Thoracic aorta (tissue), 2 donors: Measurements from ENCODE around the gene AMPH. TPM values are rescaled to one million over a fixed set of nuclear protein-coding genes. Genes with fewer than 3 reads are reported as not detected.

ENCODE experiments used
- ATAC-seq: fragments of 150-250 bp; one replicate; pipeline ENCODE4 v1.8.0; 2017; ENCODE audit warnings: low read depth; ENCODE audit not compliant: insufficient number of reproducible peaks, low FRiP score
- DNase-seq: peaks from one replicate; pipeline ENCODE4 v3.0.0-alpha.2; 2020; ENCODE audit warnings: low spot score
- H3K27ac ChIP-seq, 2 donors: fragments of 200-600 bp; sonication (generic); 1 replicate in 1 of 2; 2 replicates in 1 of 2; pipeline ENCODE4 v1.5.1; 2016; ENCODE audit warnings: mild to moderate bottlenecking in 2 of 2, moderate library complexity in 2 of 2
- H3K27me3 ChIP-seq: fragments of 200-600 bp; sonication (generic); replicated peaks from 2 replicates; pipeline ENCODE4 v1.6.0; 2016; ENCODE audit warnings: mild to moderate bottlenecking; ENCODE audit not compliant: insufficient read depth
- H3K36me3 ChIP-seq: fragments of 200-600 bp; sonication (generic); one replicate; pipeline ENCODE4 v1.5.1; 2016
- H3K4me1 ChIP-seq, 2 donors: fragments of 200-600 bp; sonication (generic); 1 replicate in 1 of 2; 2 replicates in 1 of 2; pipeline versions ENCODE4 v1.5.1 to v1.6.0; 2016; ENCODE audit warnings: low read depth in 2 of 2, mild to moderate bottlenecking in 1 of 2; ENCODE audit not compliant: control insufficient read depth in 1 of 2
- H3K4me3 ChIP-seq: fragments of 200-600 bp; sonication (generic); 2 replicates; pipeline ENCODE4 v1.5.1; 2016; ENCODE audit warnings: mild to moderate bottlenecking
- H3K9me3 ChIP-seq: fragments of 200-600 bp; sonication (generic); 2 replicates; pipeline ENCODE4 v1.5.1; 2016
- total RNA-seq, 2 donors: library from RNA; depleted of rRNA; stranded (reverse); fragments of >200 nt; gene quantifications; one replicate each; pipeline versions ENCODE4 v1.1.0 to v1.2.3, GENCODE V29; 2016
- TF ChIP-seq, protein P1 (sequence below): fragments of 200-600 bp; sonication (generic); IDR thresholded peaks from one replicate; pipeline ENCODE4 v1.5.1; 2019; ENCODE audit warnings: antibody characterized with exemption

Gene AMPH
- total RNA-seq, 2 donors from 2014 or later, result 5.3 to 5.9 TPM

GRCh38 chr7:38413784-38414183 lies 217.4 kb downstream of the AMPH start:
- Histone ChIP-seq H3K4me3 (no peak overlapping the region), H3K27ac (no peak overlapping the region), H3K27me3 (no peaks in the 10 kb centered on the region), H3K36me3 (no peaks in the 10 kb centered on the region), H3K4me1 (no peaks in the 10 kb centered on the region), H3K9me3 (no peaks in the 10 kb centered on the region)
- ATAC-seq, result no peak
- no peak for DNase-seq
- TF ChIP-seq, protein P1, sequence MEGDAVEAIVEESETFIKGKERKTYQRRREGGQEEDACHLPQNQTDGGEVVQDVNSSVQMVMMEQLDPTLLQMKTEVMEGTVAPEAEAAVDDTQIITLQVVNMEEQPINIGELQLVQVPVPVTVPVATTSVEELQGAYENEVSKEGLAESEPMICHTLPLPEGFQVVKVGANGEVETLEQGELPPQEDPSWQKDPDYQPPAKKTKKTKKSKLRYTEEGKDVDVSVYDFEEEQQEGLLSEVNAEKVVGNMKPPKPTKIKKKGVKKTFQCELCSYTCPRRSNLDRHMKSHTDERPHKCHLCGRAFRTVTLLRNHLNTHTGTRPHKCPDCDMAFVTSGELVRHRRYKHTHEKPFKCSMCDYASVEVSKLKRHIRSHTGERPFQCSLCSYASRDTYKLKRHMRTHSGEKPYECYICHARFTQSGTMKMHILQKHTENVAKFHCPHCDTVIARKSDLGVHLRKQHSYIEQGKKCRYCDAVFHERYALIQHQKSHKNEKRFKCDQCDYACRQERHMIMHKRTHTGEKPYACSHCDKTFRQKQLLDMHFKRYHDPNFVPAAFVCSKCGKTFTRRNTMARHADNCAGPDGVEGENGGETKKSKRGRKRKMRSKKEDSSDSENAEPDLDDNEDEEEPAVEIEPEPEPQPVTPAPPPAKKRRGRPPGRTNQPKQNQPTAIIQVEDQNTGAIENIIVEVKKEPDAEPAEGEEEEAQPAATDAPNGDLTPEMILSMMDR, result no peak

DNA sequence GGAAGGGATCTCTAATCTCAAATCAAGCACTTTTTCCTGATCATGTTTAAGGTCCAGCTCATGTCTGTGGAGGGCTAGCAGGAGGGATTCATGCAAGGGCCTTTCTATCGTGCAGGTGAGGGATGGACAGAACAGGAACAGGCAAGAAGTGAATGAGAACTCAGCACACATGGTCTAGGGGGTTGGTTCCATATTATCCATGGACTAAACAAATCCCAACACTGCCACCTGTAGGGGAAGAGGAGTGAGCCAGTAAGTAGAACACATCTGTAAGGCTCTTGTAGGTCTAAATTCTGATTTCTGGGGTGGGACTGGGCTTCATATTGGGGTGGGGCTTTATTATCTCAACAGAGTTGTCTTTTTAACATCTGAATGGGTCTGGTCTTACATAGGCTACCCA lies 219.8 kb downstream of the AMPH start:
- H3K4me3 ChIP-seq, result no peak overlapping the region
- DNase-seq (no peak), ATAC-seq (no peak)
- TF ChIP-seq, protein P1, result no peak
- H3K9me3 ChIP-seq, result no peaks in the 10 kb centered on the region
- no peaks in the 10 kb centered on the region for H3K36me3 ChIP-seq
- no peaks in the 10 kb centered on the region for H3K27me3 ChIP-seq
- H3K4me1 ChIP-seq, result no peaks in the 10 kb centered on the region
- H3K27ac ChIP-seq, result no peak overlapping the region

- H3K27me3 ChIP-seq, result no peaks in the 10 kb centered on the region
- DNase-seq (no peak), ATAC-seq (no peak)
- no peaks in the 10 kb centered on the region for H3K4me1 ChIP-seq
- H3K36me3 ChIP-seq, result no peaks in the 10 kb centered on the region
- no peak overlapping the region for H3K27ac ChIP-seq
- H3K4me3 ChIP-seq, result no peak overlapping the region
- TF ChIP-seq, protein P1, result no peak
- peaks cover 4% of the 10 kb centered on the region for H3K9me3 ChIP-seq
These were observed 221.1 kb downstream of the AMPH start for GRCh38 chr7:38410056-38410455.

DNA sequence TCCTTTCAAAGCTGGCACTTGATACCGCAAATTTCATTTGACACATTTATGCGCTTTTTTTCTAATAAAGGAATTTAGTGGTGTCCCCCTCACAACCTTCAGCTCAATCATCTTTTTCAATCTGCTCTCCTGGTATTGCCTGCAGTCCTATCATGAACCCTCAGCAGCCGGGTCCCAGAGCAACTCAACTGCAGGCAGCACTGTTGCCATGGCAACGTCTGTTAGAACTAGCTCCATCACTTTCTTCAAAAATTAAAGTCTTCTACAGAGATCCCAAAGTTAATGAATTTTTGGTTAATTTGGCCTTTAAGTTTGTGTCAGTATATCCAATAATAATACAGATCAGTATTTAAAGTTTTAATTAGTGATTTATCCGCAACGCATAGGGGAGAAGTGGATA lies 221.6 kb downstream of the AMPH start:
- Histone ChIP-seq H3K9me3 (peaks cover 6% of the 10 kb centered on the region), H3K36me3 (no peaks in the 10 kb centered on the region), H3K27me3 (no peaks in the 10 kb centered on the region), H3K27ac (no peak overlapping the region), H3K4me1 (no peaks in the 10 kb centered on the region), H3K4me3 (no peak overlapping the region)
- TF ChIP-seq, protein P1, result no peak
- ATAC-seq (no peak), DNase-seq (no peak)

DNA sequence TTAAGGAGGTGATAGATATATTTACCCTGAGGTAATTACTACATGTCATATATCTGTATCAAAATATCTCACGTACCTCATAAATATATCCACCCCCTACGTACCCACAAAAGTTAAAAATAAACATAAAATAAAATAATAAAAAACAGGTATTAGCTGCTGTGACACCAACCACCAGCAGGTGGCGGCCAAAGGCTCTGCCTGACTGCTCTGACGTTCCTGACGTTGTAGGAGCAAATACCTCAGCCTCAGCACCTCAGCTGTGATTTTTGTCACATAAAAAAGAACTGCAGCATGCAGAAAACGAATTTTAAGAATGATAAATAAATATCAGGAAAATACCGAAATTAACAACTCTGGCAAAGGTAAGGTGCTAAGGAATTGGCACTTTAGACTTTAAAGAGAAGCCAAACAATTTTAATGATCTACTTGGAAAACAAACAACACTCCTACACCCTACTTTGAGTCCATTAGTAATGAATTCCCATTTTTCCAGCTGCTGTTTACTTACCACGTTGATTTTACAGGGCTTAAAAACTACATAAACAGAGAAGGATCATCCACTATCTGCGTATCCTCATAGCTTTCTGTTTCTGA lies 232.3 kb downstream of the AMPH start:
- Histone ChIP-seq H3K9me3 (no peaks in the 10 kb centered on the region), H3K27me3 (no peaks in the 10 kb centered on the region), H3K27ac (no peak overlapping the region), H3K36me3 (no peaks in the 10 kb centered on the region), H3K4me1 (no peaks in the 10 kb centered on the region), H3K4me3 (no peak overlapping the region)
- DNase-seq (no peak), ATAC-seq (no peak)
- TF ChIP-seq, protein P1, result peak; percentile 89
